Lower leg skin (tissue), 3 donors: Measurements from ENCODE around the gene NOTCH2NLA.
"Not testable (repeated sequence)": the region's sequence is repeated elsewhere in the genome, so short reads cannot be mapped to it uniquely, and the experiment has no call there.

Source experiments
- POLR2A ChIP-seq, 2 donors: fragments of 450-650 bp; IDR thresholded peaks; one replicate each; pipeline ENCODE4 v1.6.1; 2016 to 2017; ENCODE audit warnings: antibody characterized with exemption in 2 of 2, mild to moderate bottlenecking in 1 of 2, moderate library complexity in 1 of 2
- TF ChIP-seq, protein P1 (sequence below), 3 donors: fragments of 450-650 bp; IDR thresholded peaks; one replicate each; pipeline ENCODE4 v1.5.1; 2016; ENCODE audit warnings: antibody characterized with exemption in 3 of 3, mild to moderate bottlenecking in 3 of 3, moderate library complexity in 2 of 3

- TF ChIP-seq, protein P1, sequence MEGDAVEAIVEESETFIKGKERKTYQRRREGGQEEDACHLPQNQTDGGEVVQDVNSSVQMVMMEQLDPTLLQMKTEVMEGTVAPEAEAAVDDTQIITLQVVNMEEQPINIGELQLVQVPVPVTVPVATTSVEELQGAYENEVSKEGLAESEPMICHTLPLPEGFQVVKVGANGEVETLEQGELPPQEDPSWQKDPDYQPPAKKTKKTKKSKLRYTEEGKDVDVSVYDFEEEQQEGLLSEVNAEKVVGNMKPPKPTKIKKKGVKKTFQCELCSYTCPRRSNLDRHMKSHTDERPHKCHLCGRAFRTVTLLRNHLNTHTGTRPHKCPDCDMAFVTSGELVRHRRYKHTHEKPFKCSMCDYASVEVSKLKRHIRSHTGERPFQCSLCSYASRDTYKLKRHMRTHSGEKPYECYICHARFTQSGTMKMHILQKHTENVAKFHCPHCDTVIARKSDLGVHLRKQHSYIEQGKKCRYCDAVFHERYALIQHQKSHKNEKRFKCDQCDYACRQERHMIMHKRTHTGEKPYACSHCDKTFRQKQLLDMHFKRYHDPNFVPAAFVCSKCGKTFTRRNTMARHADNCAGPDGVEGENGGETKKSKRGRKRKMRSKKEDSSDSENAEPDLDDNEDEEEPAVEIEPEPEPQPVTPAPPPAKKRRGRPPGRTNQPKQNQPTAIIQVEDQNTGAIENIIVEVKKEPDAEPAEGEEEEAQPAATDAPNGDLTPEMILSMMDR (IDR thresholded peaks at IDR 0.05), result not testable (repeated sequence)
- not testable (repeated sequence) for TF ChIP-seq POLR2A (IDR thresholded peaks at IDR 0.05)
Observed at GRCh38 chr1:146144465-146144864, 84.4 kb downstream of the NOTCH2NLA start, which contains the start of gene NBPF10.
